Esophagus squamous epithelium (tissue), 4 donors: Measurements from ENCODE around the gene ADAM17.

Experiments
- CTCF ChIP-seq, 6 experiments: fragments of 450-650 bp in 4 of 6; fragments of 200-600 bp in 2 of 6; sonication (generic) in 2 of 6; IDR thresholded peaks; one replicate each; pipeline ENCODE4 v1.5.1; 2016 to 2019; ENCODE audit warnings: antibody characterized with exemption in 6 of 6, mild to moderate bottlenecking in 4 of 6, moderate library complexity in 4 of 6
- POLR2A ChIP-seq, 4 donors: fragments of 450-650 bp; IDR thresholded peaks; one replicate each; pipeline ENCODE4 v1.6.1; 2017; ENCODE audit warnings: antibody characterized with exemption in 4 of 4, mild to moderate bottlenecking in 4 of 4, moderate library complexity in 3 of 4

GRCh38 chr2:9538000-9538507 lies 17.6 kb downstream of the ADAM17 start:
- TF ChIP-seq CTCF (IDR thresholded peaks at IDR 0.05), result no peak
- no peak for TF ChIP-seq POLR2A (IDR thresholded peaks at IDR 0.05)
